ENCODE results near the gene SYT4.
A peak's percentile ranks its signal among the peaks of the same experiment; 100 is the strongest.
"Not testable (repeated sequence)": the region's sequence is repeated elsewhere in the genome, so short reads cannot be mapped to it uniquely, and the experiment has no call there.

SYT4 gene, protein sequence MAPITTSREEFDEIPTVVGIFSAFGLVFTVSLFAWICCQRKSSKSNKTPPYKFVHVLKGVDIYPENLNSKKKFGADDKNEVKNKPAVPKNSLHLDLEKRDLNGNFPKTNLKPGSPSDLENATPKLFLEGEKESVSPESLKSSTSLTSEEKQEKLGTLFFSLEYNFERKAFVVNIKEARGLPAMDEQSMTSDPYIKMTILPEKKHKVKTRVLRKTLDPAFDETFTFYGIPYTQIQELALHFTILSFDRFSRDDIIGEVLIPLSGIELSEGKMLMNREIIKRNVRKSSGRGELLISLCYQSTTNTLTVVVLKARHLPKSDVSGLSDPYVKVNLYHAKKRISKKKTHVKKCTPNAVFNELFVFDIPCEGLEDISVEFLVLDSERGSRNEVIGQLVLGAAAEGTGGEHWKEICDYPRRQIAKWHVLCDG

DNA sequence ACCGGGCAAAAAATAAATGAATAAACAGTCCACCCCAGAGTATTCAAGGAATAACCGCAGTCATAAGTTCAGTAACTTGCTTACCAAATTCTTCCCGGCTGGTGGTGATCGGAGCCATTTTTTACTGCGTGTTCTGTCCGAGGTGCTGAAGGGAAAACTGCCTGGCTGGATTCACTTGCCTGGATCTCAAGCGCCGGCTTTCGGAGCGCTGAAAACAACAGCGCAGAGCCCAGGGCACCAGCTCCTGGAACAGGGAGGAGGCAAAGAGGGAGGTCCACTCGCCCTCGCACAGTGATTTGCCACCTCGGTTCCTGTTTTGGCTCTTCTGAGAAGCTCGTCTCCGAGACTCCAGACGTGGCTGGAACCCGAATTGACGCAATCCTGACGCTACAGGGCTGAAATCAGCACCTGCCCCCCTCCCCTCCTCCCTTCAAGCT lies at the start of gene SYT4:
SYT4 (minus strand) TSS at position 327 of the 437 bp plus-strand sequence; CDS start at position 118, 209 bp downstream.
- peak; percentile 34 for DNase-seq

DNA sequence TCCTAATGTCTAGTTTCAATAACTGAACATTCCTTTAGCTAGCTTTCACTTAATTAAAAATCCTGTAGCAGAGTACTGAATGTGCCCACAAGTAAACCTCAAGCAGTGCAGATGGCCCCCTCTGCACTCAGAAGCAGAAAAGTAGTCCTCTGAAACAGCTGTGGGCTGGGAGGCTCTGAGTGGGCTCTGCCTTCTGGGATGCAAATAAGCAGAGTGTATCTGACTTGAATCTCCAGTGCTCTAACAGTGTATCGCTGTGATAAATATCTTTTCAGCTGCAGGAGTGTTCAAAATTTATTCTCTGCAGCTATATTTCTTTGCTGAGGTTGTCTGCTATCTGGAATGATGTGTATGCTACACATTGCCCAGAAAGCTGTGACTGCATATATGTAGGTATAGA lies 44.8 kb upstream of the SYT4 start:
- no peak for DNase-seq

DNA sequence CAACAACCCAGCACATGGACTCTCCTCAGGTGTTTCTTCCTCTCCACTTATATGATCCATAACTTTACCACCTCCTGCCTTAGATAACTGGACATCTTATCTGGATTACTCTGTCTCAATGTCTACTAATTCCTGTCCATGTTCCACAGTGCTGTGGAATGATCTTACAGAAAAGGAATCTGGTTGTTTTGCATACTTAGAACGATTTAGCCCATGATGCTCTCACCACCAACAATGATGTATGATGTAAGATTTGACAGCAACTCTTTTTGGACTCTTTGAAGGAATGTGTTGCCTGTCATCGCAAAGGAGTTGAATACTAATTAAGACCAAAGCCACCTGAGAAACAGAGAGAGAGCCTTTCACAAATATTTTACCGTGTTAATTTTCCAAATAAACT lies 37.7 kb upstream of the SYT4 start:
- peak; percentile 5 for DNase-seq

DNA sequence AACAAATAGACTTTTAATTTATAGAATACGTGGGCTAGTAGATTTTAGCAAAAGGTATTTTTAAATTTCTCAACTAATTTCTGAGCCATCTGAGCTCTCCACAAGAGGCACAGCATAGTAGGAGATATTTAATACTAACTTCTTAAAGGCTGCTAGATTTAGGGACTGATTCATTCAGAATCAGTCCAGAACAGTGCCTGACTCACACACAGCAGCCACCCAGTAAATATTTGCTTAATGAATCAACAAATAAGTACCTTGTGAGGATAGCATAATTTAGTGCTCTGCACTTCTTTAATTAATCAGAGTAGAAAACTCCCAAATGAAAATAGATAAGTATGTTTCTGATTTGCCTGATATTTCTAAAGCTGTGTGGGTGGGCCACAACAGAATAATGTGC lies 35.6 kb upstream of the SYT4 start:
- peak; percentile 44 for DNase-seq

DNA sequence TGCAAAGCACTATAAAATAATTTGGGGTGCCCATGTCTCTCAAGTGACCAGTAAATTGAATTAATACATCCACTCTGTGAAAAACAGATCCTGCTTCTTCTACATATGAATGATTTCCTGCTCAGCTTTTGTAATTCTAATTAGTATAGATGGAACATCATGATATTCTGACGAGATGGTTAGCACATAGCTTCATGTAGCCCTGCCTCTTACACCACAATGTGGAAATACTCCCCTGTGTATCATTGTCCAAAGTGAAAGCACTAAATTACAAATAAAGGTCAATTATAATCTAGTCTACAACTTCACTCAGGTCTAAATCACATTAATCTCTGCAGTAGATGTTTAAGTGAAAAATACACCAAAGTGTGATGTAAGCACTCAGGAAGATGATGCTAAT lies 32.9 kb upstream of the SYT4 start:
- no peak for DNase-seq

DNA sequence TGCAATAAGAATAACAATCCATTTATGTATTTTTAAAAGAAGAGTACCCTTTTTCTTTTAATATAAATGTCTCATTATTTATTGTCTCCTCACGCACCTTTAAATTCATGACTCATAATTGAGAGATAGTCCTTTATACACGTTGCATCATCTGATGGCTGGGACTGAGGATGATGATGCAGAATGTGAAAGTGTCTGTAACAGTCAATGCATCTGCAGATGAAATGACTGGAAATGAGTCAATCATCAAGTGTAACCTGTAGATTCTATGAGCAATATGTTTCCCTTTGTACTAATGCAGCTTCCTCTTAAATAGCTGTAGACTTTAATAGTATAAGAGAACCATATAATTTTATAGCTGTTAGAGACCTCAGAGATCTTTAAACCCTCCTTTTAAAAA lies 26.1 kb upstream of the SYT4 start:
- DNase-seq = no peak

DNA sequence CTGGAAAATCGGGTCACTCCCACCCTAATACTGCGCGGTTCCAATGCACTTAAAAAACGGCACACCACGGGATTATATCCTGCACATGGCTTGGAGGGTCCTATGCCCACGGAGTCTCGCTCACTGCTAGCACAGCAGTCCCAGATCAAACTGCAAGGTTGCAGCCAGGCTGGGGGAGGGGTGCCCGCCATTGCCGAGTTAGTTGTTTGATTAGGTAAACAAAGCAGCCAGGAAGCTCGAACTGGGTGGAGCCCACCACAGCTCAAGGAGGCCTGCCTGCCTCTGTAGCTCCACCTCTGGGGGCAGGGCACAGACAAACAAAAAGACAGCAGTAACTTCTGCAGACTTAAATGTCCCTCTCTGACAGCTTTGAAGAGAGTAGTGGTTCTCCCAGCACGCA lies 8.9 kb upstream of the SYT4 start:
- DNase-seq = not testable (repeated sequence)

DNA sequence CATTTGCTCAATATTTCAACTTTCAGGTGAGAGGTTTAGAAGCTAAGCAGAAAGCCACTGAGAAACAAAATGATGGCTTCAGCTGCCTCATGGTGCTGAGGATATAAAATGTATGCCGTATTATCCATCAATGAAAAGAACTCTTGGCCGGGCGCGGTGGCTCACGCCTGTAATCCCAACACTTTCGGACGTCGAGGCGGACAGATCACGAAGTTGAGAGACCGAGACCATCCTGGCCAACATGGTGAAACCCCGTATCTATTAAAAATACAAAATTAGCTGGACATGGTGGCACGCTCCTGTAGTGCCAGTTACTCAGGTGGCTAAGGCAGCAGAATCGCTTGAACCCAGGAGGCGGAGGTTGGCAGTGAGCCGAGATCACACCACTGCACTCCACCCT lies 6.0 kb upstream of the SYT4 start:
- DNase-seq = no peak

DNA sequence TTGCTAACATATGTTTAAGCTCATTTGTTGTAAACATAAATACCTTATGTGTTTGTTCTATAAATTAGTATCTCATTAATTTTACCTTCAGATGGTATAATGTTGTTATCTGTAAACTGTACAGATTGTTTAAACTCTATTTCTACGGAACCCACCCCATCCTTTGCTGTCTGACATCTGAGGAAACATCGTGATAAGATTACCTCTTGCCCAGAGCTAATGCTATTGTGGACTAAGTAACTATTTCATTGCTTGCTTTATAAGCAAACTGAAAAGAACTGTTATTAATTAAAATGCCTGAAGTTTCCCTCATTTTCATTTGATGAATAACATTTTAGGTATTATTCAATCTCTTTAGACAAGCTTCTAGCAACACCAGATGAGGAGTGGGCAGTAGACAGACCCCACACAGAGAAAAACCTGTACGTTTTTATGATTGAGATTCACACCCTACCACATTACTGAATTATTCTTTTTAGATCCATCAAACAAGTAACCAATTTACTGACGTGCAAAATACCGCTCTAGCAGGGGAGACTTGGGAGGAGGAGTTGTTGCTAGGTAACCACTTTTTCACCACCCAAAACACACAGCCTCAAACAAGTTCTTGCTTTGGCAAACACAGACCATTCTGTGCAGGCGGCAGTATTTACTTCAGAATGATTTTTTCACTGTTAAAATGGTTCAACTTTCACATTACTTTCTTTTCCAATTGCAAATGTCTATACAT lies 1.9 kb upstream of the SYT4 start:
- DNase-seq = peak; percentile 0

DNA sequence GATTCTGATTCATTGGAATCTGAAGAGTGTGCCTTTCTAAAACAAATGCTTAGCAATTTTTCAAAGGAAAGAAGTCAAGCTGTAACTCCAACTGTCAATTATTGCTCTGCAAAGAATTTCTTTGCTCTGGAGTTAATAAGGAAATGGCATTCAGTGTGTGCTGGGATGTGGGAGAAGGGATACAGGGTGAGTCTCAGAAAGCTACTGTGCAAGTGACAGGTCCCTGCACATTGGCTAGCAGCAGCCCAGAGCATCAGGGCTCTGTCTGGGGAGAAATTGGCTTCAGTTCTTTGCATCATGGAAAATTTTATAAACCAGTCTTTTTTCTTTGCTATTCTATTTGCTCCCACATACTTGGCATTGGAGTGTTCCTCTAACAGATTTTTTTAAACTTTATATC lies 1.1 kb upstream of the SYT4 start:
- no peak for DNase-seq

DNA sequence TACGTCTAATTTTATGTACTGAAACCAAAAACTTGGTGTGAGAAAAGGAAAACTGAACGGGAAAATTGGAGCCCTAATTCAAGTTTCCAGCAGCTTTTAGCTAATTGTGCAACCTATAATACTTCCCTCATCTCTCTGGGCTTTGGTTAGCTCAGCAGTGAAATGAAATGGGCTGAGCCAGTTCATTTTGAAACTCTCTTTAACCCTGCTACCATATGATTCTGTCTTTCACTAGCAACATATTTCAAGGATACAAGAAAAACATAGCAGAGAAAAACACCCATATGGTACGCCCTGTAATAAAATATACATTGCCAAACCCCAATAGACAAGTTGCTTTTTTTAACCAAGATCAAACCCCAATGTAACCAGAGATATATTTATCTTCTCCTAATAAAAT lies 799 bp downstream of the SYT4 start:
- DNase-seq = no peak

DNA sequence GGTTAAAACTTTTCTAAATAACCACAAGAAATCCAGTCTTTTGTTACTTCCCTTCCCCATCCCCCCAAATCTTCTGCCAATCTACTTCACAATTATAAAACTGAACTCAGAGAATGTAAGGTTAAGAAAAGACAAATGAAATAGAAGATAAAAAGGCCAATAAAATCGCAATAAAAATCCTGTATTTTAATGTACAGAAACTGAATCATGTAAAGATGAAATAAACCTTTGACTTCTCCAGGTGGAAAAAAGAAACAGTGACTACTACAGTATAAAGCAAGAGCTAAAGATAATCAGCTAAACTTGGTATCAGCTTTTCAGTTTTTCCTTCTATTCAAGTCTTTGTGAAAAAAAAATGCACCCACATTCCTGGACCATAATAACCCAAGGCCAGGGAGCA lies 1.7 kb downstream of the SYT4 start:
- no peak for DNase-seq

DNA sequence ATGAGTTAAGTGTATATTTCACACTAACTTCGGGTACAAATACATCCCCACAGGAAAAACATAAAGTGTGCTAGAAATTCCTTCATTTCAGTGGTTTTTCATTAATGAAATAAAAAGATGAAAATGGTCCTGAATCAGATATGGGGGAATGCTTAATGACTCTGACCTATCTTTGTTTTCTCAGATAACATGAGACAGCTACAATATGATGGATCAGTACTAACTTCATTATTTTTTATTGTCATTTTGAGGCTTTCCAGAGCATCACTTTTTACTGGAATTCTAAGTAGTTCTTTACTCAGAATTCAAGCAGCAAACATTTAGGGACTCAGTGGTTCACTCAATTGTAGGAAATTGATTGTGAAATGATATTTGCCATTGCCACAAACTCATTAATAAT lies 2.8 kb downstream of the SYT4 start:
- DNase-seq = no peak

DNA sequence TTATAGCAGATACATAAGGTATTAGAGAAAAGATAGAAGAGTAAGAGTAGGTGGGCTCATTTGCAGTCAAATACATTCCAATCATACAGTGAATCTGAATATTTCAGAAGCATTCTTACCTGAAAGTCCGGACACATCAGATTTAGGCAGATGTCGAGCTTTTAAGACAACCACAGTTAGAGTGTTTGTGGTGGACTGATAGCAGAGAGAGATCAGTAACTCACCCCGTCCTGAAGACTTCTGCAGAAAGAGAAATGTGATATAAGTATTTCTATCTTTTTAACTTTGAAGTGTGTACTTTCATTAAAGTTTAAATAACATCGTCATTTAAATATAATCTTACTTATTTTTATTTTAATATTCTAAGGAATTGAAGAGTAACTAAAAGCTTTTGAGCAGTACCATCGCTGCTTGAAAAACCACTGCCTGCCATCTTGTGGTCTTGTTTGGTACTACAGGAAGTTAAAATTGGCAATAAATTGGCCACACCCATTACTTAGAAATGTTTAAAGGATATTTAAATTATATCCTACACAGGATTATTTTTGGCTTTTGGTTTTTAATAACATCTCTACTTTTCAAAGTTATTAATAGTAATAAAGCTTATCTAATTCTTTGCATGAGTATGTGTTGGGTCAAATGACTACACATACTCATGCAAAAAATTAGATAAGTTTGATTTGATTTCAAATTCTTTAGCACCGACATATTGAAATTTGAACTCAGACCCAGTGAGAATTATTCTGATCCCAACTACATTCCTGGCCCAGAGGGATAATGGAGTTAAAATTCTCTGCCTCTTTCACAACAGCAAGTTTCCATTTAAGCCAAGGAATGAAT lies 5.5 kb downstream of the SYT4 start:
- DNase-seq = peak; percentile 38

DNA sequence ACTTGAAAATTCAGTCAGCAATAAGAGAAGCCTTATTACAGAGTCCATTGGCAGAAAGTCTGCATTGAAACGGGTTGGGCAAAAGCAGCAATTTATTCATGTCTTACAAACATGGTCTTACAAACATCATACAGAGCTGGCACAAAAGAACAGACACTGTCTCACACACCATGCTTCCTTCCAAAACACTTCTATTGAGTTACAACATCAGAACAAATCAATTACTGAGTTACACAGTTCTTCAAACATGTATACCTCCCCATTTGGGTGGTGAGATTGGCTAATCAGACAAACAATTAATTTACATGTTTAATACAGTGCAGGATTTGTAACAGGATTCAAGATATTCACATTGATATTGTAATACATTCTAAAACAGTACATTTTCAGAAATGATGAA lies 9.5 kb downstream of the SYT4 start:
- DNase-seq = no peak

DNA sequence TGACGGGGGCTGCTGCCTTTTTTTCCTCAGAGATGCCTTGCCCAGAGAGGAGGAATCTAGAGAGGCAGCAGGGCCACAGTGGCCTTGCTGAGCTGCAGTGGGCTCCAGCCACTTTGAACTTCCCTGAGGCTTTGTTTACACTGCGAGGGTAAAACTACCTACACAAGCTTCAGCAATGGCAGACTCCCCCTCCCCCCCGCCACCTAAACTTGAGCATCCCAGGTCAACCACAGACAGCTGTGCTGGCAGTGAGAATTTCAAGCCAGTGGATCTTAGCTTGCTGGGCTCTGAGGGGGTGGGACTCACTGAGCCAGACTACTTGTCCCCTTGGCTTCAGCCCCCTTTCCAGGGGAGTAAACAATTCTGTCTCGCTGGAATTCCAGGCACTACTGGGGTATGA lies 11.8 kb downstream of the SYT4 start:
- DNase-seq = no peak

DNA sequence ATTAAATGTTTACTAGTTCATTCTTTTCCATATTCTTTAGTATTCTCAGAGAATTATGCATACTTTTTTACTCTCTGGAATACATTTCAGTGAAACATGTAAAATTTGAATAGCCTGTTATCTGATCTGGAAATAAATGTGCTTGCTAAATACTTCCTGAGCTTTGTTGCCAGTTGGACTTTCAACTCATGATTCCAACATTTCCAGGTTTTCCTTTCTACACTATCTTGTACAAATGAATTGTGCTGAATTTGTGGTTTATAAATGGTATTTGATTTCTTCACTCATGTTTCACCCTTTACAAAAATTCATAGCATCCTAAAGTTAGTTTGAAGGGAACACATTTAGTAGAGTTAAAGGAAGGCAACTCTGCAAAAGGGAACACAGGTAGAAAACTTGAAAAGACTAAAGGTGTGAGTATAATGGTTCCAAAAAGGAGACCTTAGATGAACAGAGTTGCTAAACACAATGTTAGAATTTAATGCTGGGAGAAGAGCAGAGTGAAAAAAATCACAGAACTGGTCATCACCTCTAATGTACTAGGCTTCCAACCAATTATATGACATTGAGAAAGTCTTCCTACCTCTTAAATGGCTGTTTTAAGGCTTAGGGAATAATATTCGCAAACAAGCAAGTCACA lies 28.6 kb downstream of the SYT4 start:
- DNase-seq = no peak

DNA sequence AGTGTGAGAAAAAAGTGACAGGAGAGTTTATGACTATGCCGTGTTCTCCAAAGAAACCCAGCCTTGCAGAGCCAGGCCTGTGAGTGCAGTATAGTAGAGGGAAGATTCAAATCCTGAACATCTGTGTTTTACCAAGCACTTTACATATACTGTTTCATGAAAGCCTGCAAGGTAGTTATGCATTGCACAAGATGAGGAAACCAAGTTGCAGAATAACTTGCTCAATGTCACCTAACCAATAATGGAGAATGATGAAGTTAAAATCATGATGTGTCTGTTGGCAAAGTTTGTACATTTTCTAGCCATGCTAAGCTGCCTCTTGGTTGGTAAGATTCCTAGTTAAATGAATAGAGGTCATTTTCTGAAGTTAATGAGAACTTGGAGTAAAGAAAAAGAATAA lies 29.3 kb downstream of the SYT4 start:
- no peak for DNase-seq

DNA sequence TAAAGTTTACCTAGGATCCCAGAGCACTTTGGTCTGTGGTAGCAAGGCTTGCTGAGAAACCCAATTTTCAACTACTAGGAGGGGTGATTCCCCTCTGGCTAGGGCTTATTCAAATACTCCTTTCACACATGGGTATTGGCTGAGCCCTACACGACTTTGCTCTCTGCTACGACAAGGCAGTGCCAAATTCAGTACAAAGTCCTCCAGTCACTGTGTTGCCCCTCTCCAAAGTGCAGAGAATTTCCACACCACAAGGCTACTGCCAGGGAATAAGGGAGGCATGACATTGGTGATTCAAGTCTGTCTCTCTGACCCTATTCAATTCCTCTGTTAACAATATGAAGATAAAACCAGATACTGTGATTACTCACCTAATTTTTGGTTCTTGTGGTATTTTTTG lies 38.9 kb downstream of the SYT4 start:
- no peak for DNase-seq

DNA sequence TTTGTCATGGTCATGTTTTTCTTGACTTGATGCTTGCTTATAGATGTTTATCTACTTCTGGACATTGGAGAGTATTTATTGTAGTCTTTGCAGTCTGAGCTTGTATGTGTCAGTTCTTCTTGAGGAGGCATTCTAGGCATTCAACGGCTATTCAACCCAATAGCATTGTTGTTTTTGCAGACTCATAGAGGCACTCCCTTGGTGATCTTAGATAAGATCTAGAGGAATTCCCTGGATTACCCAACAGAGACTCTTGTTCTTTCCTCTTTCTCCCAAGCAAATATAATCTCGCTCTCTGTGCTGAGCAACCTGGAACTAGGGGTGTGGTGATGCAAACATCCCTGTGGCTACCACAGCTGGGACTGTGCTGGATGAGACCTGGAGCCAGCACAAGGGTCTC lies 40.4 kb downstream of the SYT4 start:
- DNase-seq = no peak

DNA sequence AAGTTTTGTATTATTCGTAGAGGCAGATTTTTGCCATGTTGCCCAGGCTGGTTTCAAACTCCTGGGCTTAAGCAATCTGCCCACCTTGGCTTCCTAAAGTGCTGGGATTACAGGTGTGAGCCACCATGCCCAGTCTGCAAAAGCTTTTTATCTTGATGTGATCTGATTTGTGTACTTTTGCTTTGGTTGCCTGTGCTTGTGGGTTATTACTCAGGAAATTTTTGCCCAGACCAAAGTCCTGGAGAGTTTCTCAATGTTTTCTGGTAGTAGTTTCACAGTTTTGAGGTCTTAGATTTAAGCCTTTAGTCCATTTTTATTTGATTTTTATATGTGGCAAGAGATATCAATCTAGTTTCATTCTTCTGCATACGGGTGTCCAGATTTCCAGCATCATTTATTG lies 42.4 kb downstream of the SYT4 start:
- no peak for DNase-seq

DNA sequence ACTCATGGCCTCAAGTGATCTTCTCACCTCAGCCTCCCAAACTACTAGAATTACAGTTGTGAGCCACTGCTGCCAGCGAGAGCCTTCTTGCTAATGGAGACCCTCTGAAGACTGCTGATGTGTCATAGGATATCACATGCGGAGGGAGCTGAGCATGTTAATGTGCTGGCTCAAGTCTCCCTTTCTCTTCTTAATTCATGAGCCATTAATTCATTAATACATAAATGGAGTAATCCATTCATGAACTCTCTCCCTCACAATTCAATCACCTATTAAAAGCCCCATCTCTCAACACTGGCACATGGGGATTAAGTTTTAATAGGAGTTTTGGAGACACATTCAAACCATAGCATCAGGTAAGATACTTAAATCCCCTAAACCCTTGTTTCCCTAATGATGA lies 54.8 kb downstream of the SYT4 start:
- DNase-seq = no peak

DNA sequence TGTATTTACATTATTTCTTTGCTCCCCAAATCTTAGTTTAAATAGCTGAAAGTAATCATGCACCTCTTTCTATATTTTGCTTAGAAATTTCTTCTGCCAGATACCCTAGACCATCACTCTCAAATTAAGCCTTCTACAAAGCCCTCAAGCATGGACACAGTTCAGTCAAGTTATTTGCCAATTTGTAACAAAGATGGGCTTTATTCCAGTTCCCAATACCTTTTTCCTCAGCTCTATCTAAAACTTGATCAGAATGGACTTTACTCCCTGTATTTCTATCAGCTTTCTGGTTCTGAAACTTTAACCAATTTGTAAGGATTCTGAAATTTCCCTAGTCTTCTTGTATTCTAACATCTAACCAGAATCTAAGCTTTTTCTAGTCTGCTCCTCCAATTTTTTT lies 56.6 kb downstream of the SYT4 start:
- no peak for DNase-seq

Data from fibroblast of skin of right quadriceps (primary cell).